Endothelial cell of umbilical vein (primary cell): Measurements from ENCODE around the gene PTX3. TPM values are rescaled to one million over a fixed set of nuclear protein-coding genes. Genes with fewer than 3 reads are reported as not detected.

Experiments
- BruUV-seq: library from RNA; stranded (reverse); fragments of 400-500 nt; replicated peaks from 2 replicates; lab custom pipeline; 2021; lab: Mats Ljungman, UMichigan
- CTCF ChIA-PET: fragments of 300-600, 350-600 bp; sonication (Branson Sonifier 250); formaldehyde crosslinking; loops from one replicate; lab custom pipeline; 2021; ENCODE audit warnings: antibody characterized with exemption, inconsistent platforms; lab: Charles Lee
- POLR2A ChIA-PET: fragments of 300-600, 350-600 bp; sonication (Branson Sonifier 250); formaldehyde crosslinking; loops from one replicate; lab custom pipeline; 2021; ENCODE audit warnings: antibody characterized with exemption, inconsistent platforms; lab: Charles Lee
- DNase-seq: peaks from one replicate; pipeline ENCODE4 v3.0.0-alpha.2; 2011; ENCODE audit warnings: low read depth, low spot score
- FAIRE-seq: peaks from 2 replicates; lab custom pipeline; 2011; peaks lifted over from hg19 to GRCh38; lab: Jason Lieb, UNC
- H2AFZ ChIP-seq: 2 replicates; pipeline ENCODE4 v1.6.0; 2012; ENCODE audit warnings: low read depth, low read length, control low read depth, inconsistent platforms
- H3K27ac ChIP-seq: 2 replicates; pipeline ENCODE4 v1.5.1; 2011; ENCODE audit warnings: low read depth, mild to moderate bottlenecking, control low read depth, low read length, moderate library complexity; ENCODE audit not compliant: insufficient read depth
- H3K27me3 ChIP-seq, 2 experiments: 2 replicates each; pipeline versions ENCODE4 v1.6.0 to v1.6.1; 2011; ENCODE audit warnings: low read length in 2 of 2, mixed read lengths in 1 of 2; ENCODE audit not compliant: control insufficient read depth in 2 of 2, insufficient read depth in 2 of 2
- H3K36me3 ChIP-seq, 2 experiments: 2 replicates in 1 of 2; 3 replicates in 1 of 2; pipeline ENCODE4 v1.5.1; 2011; ENCODE audit warnings: low read length in 2 of 2, mild to moderate bottlenecking in 1 of 2, moderate library complexity in 1 of 2; ENCODE audit not compliant: control insufficient read depth in 2 of 2, insufficient read depth in 2 of 2; ENCODE audit errors: extremely low read depth in 1 of 2
- H3K4me1 ChIP-seq: 3 replicates; pipeline ENCODE4 v1.5.1; 2011; ENCODE audit warnings: mild to moderate bottlenecking, low read length; ENCODE audit not compliant: control insufficient read depth, insufficient read depth; ENCODE audit errors: extremely low read depth
- H3K4me2 ChIP-seq: 2 replicates; pipeline ENCODE4 v1.6.1; 2011; ENCODE audit warnings: low read length, control low read depth, mixed read lengths; ENCODE audit not compliant: insufficient read depth
- H3K4me3 ChIP-seq, 3 experiments: fragments of 200-600 bp in 1 of 3; sonication (generic), shearing (Covaris generic) in 1 of 3; replicated peaks in 1 of 3; 2 replicates each; pipeline ENCODE4 v1.5.1; 2011 to 2016; ENCODE audit warnings: control low read depth in 3 of 3, low read length in 3 of 3, mild to moderate bottlenecking in 2 of 3, inconsistent platforms in 1 of 3, low read depth in 1 of 3, moderate library complexity in 1 of 3; ENCODE audit not compliant: insufficient read depth in 1 of 3
- H3K79me2 ChIP-seq: 2 replicates; pipeline ENCODE4 v1.6.0; 2012; ENCODE audit warnings: low read length, inconsistent platforms; ENCODE audit not compliant: control insufficient read depth, insufficient read depth
- H3K9ac ChIP-seq: replicated peaks from 2 replicates; pipeline ENCODE3; 2011; ENCODE audit warnings: low read length, control low read depth; ENCODE audit not compliant: insufficient read depth; ENCODE audit errors: extremely low read depth
- H3K9me1 ChIP-seq: replicated peaks from 3 replicates; pipeline ENCODE4 v1.6.0; 2011; ENCODE audit warnings: mild to moderate bottlenecking, low read length; ENCODE audit not compliant: control insufficient read depth, insufficient read depth; ENCODE audit errors: extremely low read depth
- H3K9me3 ChIP-seq: replicated peaks from 2 replicates; pipeline ENCODE4 v1.5.1; 2012; ENCODE audit warnings: low read length, inconsistent platforms; ENCODE audit not compliant: control insufficient read depth, insufficient read depth
- H4K20me1 ChIP-seq: replicated peaks from 2 replicates; pipeline ENCODE3; 2011; ENCODE audit warnings: mild to moderate bottlenecking, low read length; ENCODE audit not compliant: control insufficient read depth, insufficient read depth; ENCODE audit errors: extremely low read depth
- CTCF ChIP-seq, 2 donors: IDR thresholded peaks; 1 replicate in 1 of 2; 2 replicates in 1 of 2; pipeline ENCODE4 v1.5.1; 2011; ENCODE audit warnings: low read length in 2 of 2, mild to moderate bottlenecking in 2 of 2, moderate library complexity in 2 of 2, control low read depth in 1 of 2, inconsistent platforms in 1 of 2, low read depth in 1 of 2; ENCODE audit not compliant: insufficient read depth in 1 of 2; ENCODE audit errors: extremely low read depth in 1 of 2
- EZH2 ChIP-seq: IDR thresholded peaks from 2 replicates; pipeline ENCODE4 v1.6.1; 2012; ENCODE audit warnings: borderline replicate concordance, low read depth, mild to moderate bottlenecking, moderate library complexity, low read length, inconsistent platforms; ENCODE audit not compliant: severe bottlenecking
- FOS ChIP-seq: IDR thresholded peaks from 2 replicates; pipeline ENCODE4 v1.6.1; 2011; ENCODE audit warnings: mild to moderate bottlenecking, low read length, moderate library complexity, borderline replicate concordance; ENCODE audit not compliant: insufficient read depth
- GATA2 ChIP-seq: IDR thresholded peaks from 2 replicates; pipeline ENCODE4 v1.7.0; 2011; ENCODE audit warnings: low read depth, mild to moderate bottlenecking, moderate library complexity, mixed read lengths, low read length; ENCODE audit not compliant: insufficient read length, insufficient read depth
- JUN ChIP-seq: IDR thresholded peaks from 2 replicates; pipeline ENCODE4 v1.6.1; 2011; ENCODE audit warnings: borderline replicate concordance, low read depth; ENCODE audit not compliant: insufficient read length, insufficient read depth
- MAX ChIP-seq: IDR thresholded peaks from 2 replicates; pipeline ENCODE4 v1.6.1; 2011; ENCODE audit not compliant: insufficient read depth, insufficient read length
- MYC ChIP-seq: IDR thresholded peaks from one replicate; pipeline ENCODE4 v1.6.1; 2011; ENCODE audit warnings: mild to moderate bottlenecking, low read depth, low read length
- POLR2A ChIP-seq: IDR thresholded peaks from 2 replicates; pipeline ENCODE4 v1.6.1; 2012; ENCODE audit warnings: low read depth, mild to moderate bottlenecking, control low read depth, low read length
- POLR2AphosphoS5 ChIP-seq: IDR thresholded peaks from 2 replicates; pipeline ENCODE4 v1.6.1; 2012; ENCODE audit warnings: low read depth, mild to moderate bottlenecking, control low read depth, low read length, moderate library complexity; ENCODE audit not compliant: insufficient read depth
- dilution Hi-C: fragments of 300-500 bp; cut with MboI; formaldehyde crosslinking; loops from one replicate; pipeline ENCODE4 v1.15.0; 2019; ENCODE audit warnings: low sequenced_read_pairs; ENCODE audit not compliant: extremely low pct_ligation_motif_present
- intact Hi-C: fragments of 100-400 bp; cut with micrococcal nuclease; formaldehyde crosslinking; loops from one replicate; pipeline ENCODE4 v1.10.0; 2022
- polyA plus RNA-seq, 4 experiments: library from polyadenylated mRNA; depleted of rRNA in 3 of 4; stranded (reverse) in 3 of 4; unstranded in 1 of 4; fragments of >200 nt; gene quantifications; 2 replicates each; pipeline versions ENCODE4 v1.2.1 to v1.2.3, GENCODE V29; 2011 to 2012; ENCODE audit warnings: missing spikeins in 1 of 4
- total RNA-seq: library from RNA; stranded (reverse); gene quantifications from 2 replicates; pipeline ENCODE4 v1.2.3, GENCODE V29; 2021

PTX3 gene
- total and polyA plus RNA-seq, 2 donors (not counting 3 experiments of a cell fraction or from before 2014, with no cell fraction given) = 122 to 172 TPM

GRCh38 chr3:157463816-157464215 is 27.2 kb downstream of the PTX3 start:
- H3K27me3 ChIP-seq = no peaks in the 10 kb centered on the region
- H2AFZ ChIP-seq = no peak overlapping the region
- H3K4me1 ChIP-seq = peaks cover 51% of the 10 kb centered on the region
- dilution Hi-C loops (no loop called here), intact Hi-C loops (no loop called here)
- ChIA-PET POLR2A (no interaction called here), CTCF (interaction anchor here (1.3 to 1.9 kb wide), 4 partner anchors 17 to 274 kb away, joined by 3 to 5 read pairs (median 4); no protein-coding TSS in a partner anchor)
- TF ChIP-seq MAX (no peak), POLR2A (no peak), JUN (no peak), POLR2AphosphoS5 (no peak), CTCF (IDR thresholded peaks at IDR 0.05; ENCODE audit: extremely low read depth in 1 of 2, insufficient read depth in 1 of 2, low read depth in 1 of 2, low read length in 2 of 2) (no peak), EZH2 (no peak), GATA2 (no peak), FOS (no peak), MYC (no peak)
- no peak for DNase-seq
- H3K4me2 ChIP-seq = no peak overlapping the region
- peaks cover 5 to 20% of the 10 kb centered on the region in 2 experiments for H3K36me3 ChIP-seq
- no peaks in the 10 kb centered on the region for H3K9me1 ChIP-seq
- no peaks in the 10 kb centered on the region for H3K9me3 ChIP-seq
- no TSS peak for BruUV-seq
- no peak overlapping the region for H3K9ac ChIP-seq
- H3K4me3 ChIP-seq = no peak overlapping the region
- FAIRE-seq = no peak
- H3K27ac ChIP-seq = no peak overlapping the region
- no peaks in the 10 kb centered on the region for H4K20me1 ChIP-seq
- peaks cover 65% of the 10 kb centered on the region for H3K79me2 ChIP-seq
